GM12874 (cell line): ENCODE results near the gene PNPLA7.

ENCODE experiments used
- CTCF ChIP-seq: IDR thresholded peaks from 2 replicates; pipeline ENCODE4 v1.5.1; 2011; ENCODE audit warnings: low read depth, mild to moderate bottlenecking, control low read depth, low read length, moderate library complexity; ENCODE audit not compliant: insufficient read depth

The PNPLA7 gene

GRCh38 chr9:137570566-137570965 is 20.4 kb upstream of the PNPLA7 start:
- TF ChIP-seq CTCF, result no peak

- TF ChIP-seq CTCF, result no peak
Measured at GRCh38 chr9:137569609-137570203, 19.5 kb upstream of the PNPLA7 start.

GRCh38 chr9:137564817-137565411 is 14.7 kb upstream of the PNPLA7 start:
- no peak for TF ChIP-seq CTCF

- no peak for TF ChIP-seq CTCF
Measured at GRCh38 chr9:137564134-137564533, 13.9 kb upstream of the PNPLA7 start.

GRCh38 chr9:137558127-137558526 is 7.9 kb upstream of the PNPLA7 start:
- TF ChIP-seq CTCF, result no peak

GRCh38 chr9:137556069-137556838 is 6.1 kb upstream of the PNPLA7 start:
- TF ChIP-seq CTCF, result no peak

- TF ChIP-seq CTCF, result no peak
Measured at GRCh38 chr9:137555179-137555578, 5.0 kb upstream of the PNPLA7 start.
